HepG2 (cell line): ENCODE results near the gene RABEP1. TPM values are rescaled to one million over a fixed set of nuclear protein-coding genes. Genes with fewer than 3 reads are reported as not detected.

ENCODE experiments used
- AGO2 ChIP-seq: fragments of 200-400 bp; formaldehyde crosslinking; optimal IDR thresholded peaks from 2 replicates; pipeline ENCODE3; 2017; ENCODE audit warnings: mild to moderate bottlenecking, low read depth, low read length, moderate library complexity
- AKNA ChIP-seq: sonication (generic); formaldehyde crosslinking; IDR thresholded peaks from 2 replicates; pipeline ENCODE4 v1.4.0; 2020; ENCODE audit warnings: missing genetic modification reagents, borderline replicate concordance
- ARNTL ChIP-seq: sonication (generic); formaldehyde crosslinking; IDR thresholded peaks from 2 replicates; pipeline ENCODE4 v1.4.0; 2020; ENCODE audit warnings: mild to moderate bottlenecking, missing genetic modification reagents
- BRF2 ChIP-seq: sonication (generic); formaldehyde crosslinking; IDR thresholded peaks from 2 replicates; pipeline ENCODE4 v1.8.1; 2022; ENCODE audit warnings: mild to moderate bottlenecking, missing genetic modification reagents
- GATAD2A ChIP-seq: IDR thresholded peaks from 2 replicates; pipeline ENCODE4 v1.6.1; 2016
- HMGA1 ChIP-seq: sonication (generic); formaldehyde crosslinking; conservative IDR thresholded peaks from 2 replicates; pipeline ENCODE4 v1.4.0; 2020; ENCODE audit warnings: missing genetic modification reagents
- IKZF5 ChIP-seq: IDR thresholded peaks from 2 replicates; pipeline ENCODE4 v1.6.1; 2018; ENCODE audit warnings: missing genetic modification reagents, mild to moderate bottlenecking, missing compliant biosample characterization
- KMT2A ChIP-seq: sonication (generic); formaldehyde crosslinking; IDR thresholded peaks from 2 replicates; pipeline ENCODE4 v1.4.0; 2020; ENCODE audit warnings: missing genetic modification reagents
- LCORL ChIP-seq, 2 experiments: fragments of 450-650 bp in 1 of 2; sonication (generic) in 1 of 2; formaldehyde crosslinking in 1 of 2; IDR thresholded peaks; 2 replicates each; pipeline versions ENCODE4 v1.5.0 to v1.6.1; 2017 to 2020; ENCODE audit warnings: antibody characterized with exemption in 1 of 2, missing genetic modification reagents in 1 of 2
- NR2F1 ChIP-seq, 2 experiments: fragments of 450-650 bp in 1 of 2; formaldehyde crosslinking in 1 of 2; IDR thresholded peaks; 2 replicates each; pipeline versions ENCODE4 v1.5.0 to v1.6.1; 2016 to 2020; ENCODE audit warnings: mild to moderate bottlenecking in 1 of 2, missing compliant biosample characterization in 1 of 2, missing genetic modification reagents in 1 of 2, moderate library complexity in 1 of 2
- SALL2 ChIP-seq: sonication (generic); formaldehyde crosslinking; IDR thresholded peaks from 2 replicates; pipeline ENCODE4 v1.8.1; 2023; ENCODE audit warnings: mild to moderate bottlenecking, missing genetic modification reagents, inconsistent platforms
- SKIL ChIP-seq: sonication (generic); formaldehyde crosslinking; IDR thresholded peaks from 2 replicates; pipeline ENCODE4 v1.8.0; 2022; ENCODE audit warnings: missing genetic modification reagents, mild to moderate bottlenecking, moderate library complexity, borderline replicate concordance
- SMAD9 ChIP-seq: sonication (generic); formaldehyde crosslinking; IDR thresholded peaks from 2 replicates; pipeline ENCODE4 v1.5.1; 2020; ENCODE audit warnings: mild to moderate bottlenecking, missing genetic modification reagents
- SNRNP70 ChIP-seq: fragments of 200-400 bp; formaldehyde crosslinking; IDR thresholded peaks from 2 replicates; pipeline ENCODE4 v1.6.1; 2017; ENCODE audit warnings: mild to moderate bottlenecking, low read depth, low read length, moderate library complexity
- SP5 ChIP-seq: IDR thresholded peaks from 2 replicates; pipeline ENCODE4 v1.6.1; 2016; ENCODE audit warnings: low read depth, borderline replicate concordance
- TEAD3 ChIP-seq: optimal IDR thresholded peaks from 2 replicates; pipeline ENCODE3; 2016; ENCODE audit warnings: borderline replicate concordance
- ZBTB25 ChIP-seq: IDR thresholded peaks from 2 replicates; pipeline ENCODE4 v1.6.1; 2018; ENCODE audit warnings: missing genetic modification reagents
- ZNF441 ChIP-seq: sonication (generic); formaldehyde crosslinking; IDR thresholded peaks from 2 replicates; pipeline ENCODE4 v1.7.0; 2021; ENCODE audit warnings: missing genetic modification reagents, borderline replicate concordance
- ZNF556 ChIP-seq: sonication (generic); formaldehyde crosslinking; IDR thresholded peaks from 2 replicates; pipeline ENCODE4 v1.4.0; 2020; ENCODE audit warnings: mild to moderate bottlenecking, missing genetic modification reagents, borderline replicate concordance
- ZSCAN9 ChIP-seq: IDR thresholded peaks from 2 replicates; pipeline ENCODE4 v1.6.1; 2016; ENCODE audit warnings: borderline replicate concordance
- polyA plus RNA-seq, 8 experiments: library from polyadenylated mRNA; depleted of rRNA in 3 of 8; stranded (reverse) in 7 of 8; unstranded in 1 of 8; fragments of >200 nt; fragmentation: Illumina TruSeq in 4 of 8; extraction: Trizol in 4 of 8; gene quantifications; 2 replicates each; pipeline versions ENCODE4 v1.2.1 to v1.2.3, GENCODE V29; 2011 to 2016; ENCODE audit warnings: low read depth in 4 of 8, missing spikeins in 1 of 8, mixed read lengths in 1 of 8; ENCODE audit not compliant: insufficient read depth in 1 of 8
- total RNA-seq, 5 experiments: library from RNA; depleted of rRNA; stranded (reverse); fragments of >200 nt; fragmentation: Illumina TruSeq; extraction: Trizol; gene quantifications; 2 replicates each; pipeline ENCODE4 v1.2.3, GENCODE V29; 2016; ENCODE audit warnings: low read depth in 1 of 5

The RABEP1 gene
- total and polyA plus RNA-seq, 2 of the 13 experiments (the other 11 are each of a cell fraction or from before 2014, with no cell fraction given), result 13.7 to 41.5 TPM

- 0 out of 2 replicates have a peak, but pooled peaks have one; percentile 27 for TF ChIP-seq IKZF5 (CRISPR knock-in tag)
- TF ChIP-seq HMGA1 (CRISPR knock-in tag), result no peak
- no peak for TF ChIP-seq SNRNP70
- no peak for TF ChIP-seq ZNF441 (CRISPR knock-in tag)
- TF ChIP-seq SP5 (CRISPR knock-in tag), result no peak
- TF ChIP-seq SKIL (CRISPR knock-in tag), result peak; percentile 77
- TF ChIP-seq NR2F1 (CRISPR knock-in tag; IDR thresholded peaks at IDR 0.05), result peak; percentile 56 to 72; a peak in 3 of 4 replicates
- peak; percentile 80 for TF ChIP-seq TEAD3
- TF ChIP-seq SMAD9 (CRISPR knock-in tag), result no peak
- peak; percentile 85 for TF ChIP-seq GATAD2A (CRISPR knock-in tag)
- TF ChIP-seq ZSCAN9 (CRISPR knock-in tag), result 0 out of 2 replicates have a peak, but pooled peaks have one; percentile 63
- TF ChIP-seq LCORL (IDR thresholded peaks at IDR 0.05), result peak; percentile 93
- TF ChIP-seq LCORL (CRISPR knock-in tag; IDR thresholded peaks at IDR 0.05), result peak; percentile 91
- TF ChIP-seq AKNA (CRISPR knock-in tag), result no peak
- TF ChIP-seq ZBTB25, result peak; percentile 38; the same call in 1 of the 2 replicates
- TF ChIP-seq ZNF556 (CRISPR knock-in tag), result no peak
- TF ChIP-seq BRF2, result peak; percentile 53; the same call in 1 of the 2 replicates
- no peak for TF ChIP-seq ARNTL
- no peak for TF ChIP-seq KMT2A
- no peak for TF ChIP-seq SALL2
- no peak for TF ChIP-seq AGO2
Measured at GRCh38 chr17:5405400-5405799, 123.3 kb downstream of the RABEP1 start (continued).
